Ascending aorta (tissue), 2 donors: ENCODE results near the gene RBM39. TPM values are rescaled to one million over a fixed set of nuclear protein-coding genes. Genes with fewer than 3 reads are reported as not detected.
A peak's percentile ranks its signal among the peaks of the same experiment; 100 is the strongest.
"Not testable (repeated sequence)": the region's sequence is repeated elsewhere in the genome, so short reads cannot be mapped to it uniquely, and the experiment has no call there.

ENCODE experiments used
- DNase-seq, 2 donors: peaks; one replicate each; pipeline ENCODE4 v3.0.0-alpha.2; 2019; ENCODE audit warnings: low spot score in 2 of 2
- H3K27ac ChIP-seq, 2 donors: fragments of 200-600 bp; sonication (generic); one replicate each; pipeline ENCODE4 v1.5.1; 2016 to 2017; ENCODE audit warnings: mild to moderate bottlenecking in 1 of 2
- H3K27me3 ChIP-seq: fragments of 200-600 bp; sonication (generic); one replicate; pipeline ENCODE4 v1.5.1; 2017
- H3K36me3 ChIP-seq, 2 donors: fragments of 200-600 bp; sonication (generic); one replicate each; pipeline ENCODE4 v1.5.1; 2016
- H3K4me1 ChIP-seq, 2 donors: fragments of 200-600 bp; sonication (generic); one replicate each; pipeline ENCODE4 v1.5.1; 2016 to 2017; ENCODE audit warnings: mild to moderate bottlenecking in 1 of 2
- H3K4me3 ChIP-seq, 2 donors: fragments of 200-600 bp; sonication (generic); one replicate each; pipeline ENCODE4 v1.5.1; 2016 to 2017; ENCODE audit warnings: mild to moderate bottlenecking in 1 of 2
- H3K9me3 ChIP-seq, 2 donors: fragments of 200-600 bp; sonication (generic); one replicate each; pipeline ENCODE4 v1.5.1; 2016
- intact Hi-C: fragments of 100-400 bp; cut with DNase I; formaldehyde crosslinking; loops from one replicate; pipeline ENCODE4 v1.15.1; 2023
- total RNA-seq: library from RNA; depleted of rRNA; stranded (reverse); fragments of >200 nt; gene quantifications from one replicate; pipeline ENCODE4 v1.1.0, GENCODE V29; 2016
- TF ChIP-seq, protein P1 (sequence below), 3 experiments: fragments of 200-600 bp in 2 of 3; fragments of 450-650 bp in 1 of 3; sonication (generic) in 2 of 3; IDR thresholded peaks; one replicate each; pipeline ENCODE4 v1.5.1; 2016 to 2019; ENCODE audit warnings: antibody characterized with exemption in 3 of 3, mild to moderate bottlenecking in 1 of 3, moderate library complexity in 1 of 3

RBM39 gene
- total RNA-seq, 1 donor from 2014 or later = 232 TPM

DNA sequence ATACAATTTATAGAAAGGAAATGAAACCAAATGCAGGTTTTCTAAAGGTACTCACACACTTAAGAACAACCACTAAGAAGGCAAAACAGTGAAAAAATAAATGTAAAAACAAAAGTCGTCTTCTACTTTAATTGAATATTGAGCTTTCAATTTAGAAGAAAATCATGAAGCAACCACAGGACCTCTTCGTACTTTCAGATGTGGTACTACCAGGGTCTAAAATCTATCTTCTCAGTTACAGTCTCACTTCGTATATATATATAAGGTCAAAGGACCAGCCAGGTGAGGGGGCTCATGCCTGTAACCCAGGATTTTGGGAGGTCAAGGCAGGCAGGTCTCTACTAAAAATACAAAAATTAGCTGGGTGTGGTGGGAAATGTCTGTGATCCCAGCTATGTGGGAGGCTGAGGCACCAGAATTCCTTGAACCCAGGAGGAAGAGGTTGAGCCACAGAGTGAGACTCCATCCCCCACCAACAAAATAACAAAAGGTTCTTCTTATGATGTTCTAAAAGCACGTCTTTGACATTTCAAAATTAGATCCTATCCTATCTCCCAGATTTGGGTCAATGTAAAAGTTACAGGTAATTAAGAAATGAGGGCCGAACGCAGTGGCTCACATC lies 30.4 kb downstream of the RBM39 start:
- TF ChIP-seq, protein P1, sequence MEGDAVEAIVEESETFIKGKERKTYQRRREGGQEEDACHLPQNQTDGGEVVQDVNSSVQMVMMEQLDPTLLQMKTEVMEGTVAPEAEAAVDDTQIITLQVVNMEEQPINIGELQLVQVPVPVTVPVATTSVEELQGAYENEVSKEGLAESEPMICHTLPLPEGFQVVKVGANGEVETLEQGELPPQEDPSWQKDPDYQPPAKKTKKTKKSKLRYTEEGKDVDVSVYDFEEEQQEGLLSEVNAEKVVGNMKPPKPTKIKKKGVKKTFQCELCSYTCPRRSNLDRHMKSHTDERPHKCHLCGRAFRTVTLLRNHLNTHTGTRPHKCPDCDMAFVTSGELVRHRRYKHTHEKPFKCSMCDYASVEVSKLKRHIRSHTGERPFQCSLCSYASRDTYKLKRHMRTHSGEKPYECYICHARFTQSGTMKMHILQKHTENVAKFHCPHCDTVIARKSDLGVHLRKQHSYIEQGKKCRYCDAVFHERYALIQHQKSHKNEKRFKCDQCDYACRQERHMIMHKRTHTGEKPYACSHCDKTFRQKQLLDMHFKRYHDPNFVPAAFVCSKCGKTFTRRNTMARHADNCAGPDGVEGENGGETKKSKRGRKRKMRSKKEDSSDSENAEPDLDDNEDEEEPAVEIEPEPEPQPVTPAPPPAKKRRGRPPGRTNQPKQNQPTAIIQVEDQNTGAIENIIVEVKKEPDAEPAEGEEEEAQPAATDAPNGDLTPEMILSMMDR (IDR thresholded peaks at IDR 0.05) = no peak

DNA sequence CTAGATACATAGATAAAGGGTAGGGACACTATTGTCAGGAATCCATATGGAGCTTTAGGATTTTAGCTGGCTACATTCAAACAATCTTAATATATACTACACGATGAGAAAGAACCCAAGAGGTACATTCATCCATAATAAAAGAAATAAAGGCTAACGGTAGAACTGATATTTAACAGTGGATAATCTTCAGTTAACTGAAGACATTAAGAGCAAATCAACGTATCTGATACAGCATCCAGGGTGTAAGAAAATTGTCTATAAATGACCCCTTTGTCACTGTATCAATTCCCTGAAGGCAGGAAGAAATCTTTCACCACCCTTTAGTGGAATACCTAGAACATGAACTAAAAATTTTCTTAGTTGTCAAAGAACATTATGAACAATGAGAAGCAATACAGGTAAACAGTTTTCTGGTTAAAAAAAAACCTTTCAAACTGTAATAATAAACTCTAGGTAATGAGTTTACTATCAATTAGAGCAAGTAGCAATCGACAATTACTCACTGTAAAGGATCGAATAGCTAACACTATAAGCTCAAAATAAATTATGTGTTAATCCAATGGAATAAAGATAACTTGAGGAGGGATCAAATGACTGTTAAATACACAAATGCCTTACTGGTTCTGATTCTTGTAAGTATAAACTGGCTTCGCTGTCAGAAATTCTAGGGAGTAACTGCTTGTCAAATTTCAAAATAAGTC lies 31.0 kb downstream of the RBM39 start:
- intact Hi-C loops = no loop called here
- DNase-seq = no peak
- no peaks in the 10 kb centered on the region for H3K9me3 ChIP-seq
- H3K4me3 ChIP-seq = no peak overlapping the region
- H3K27ac ChIP-seq = no peak overlapping the region
- no peaks in the 10 kb centered on the region for H3K27me3 ChIP-seq
- H3K36me3 ChIP-seq = peaks cover 78 to 91% of the 10 kb centered on the region in 2 donors
- TF ChIP-seq, protein P1 (IDR thresholded peaks at IDR 0.05) = no peak
- H3K4me1 ChIP-seq = peaks cover 0 to 13% of the 10 kb centered on the region in 2 donors

More for the DNA sequence above, 30.4 kb downstream of the RBM39 start:
- no peak overlapping the region for H3K4me3 ChIP-seq
- no peak overlapping the region for H3K27ac ChIP-seq
- intact Hi-C loops = no loop called here
- peaks cover 0 to 13% of the 10 kb centered on the region in 2 donors for H3K4me1 ChIP-seq
- peaks cover 78 to 91% of the 10 kb centered on the region in 2 donors for H3K36me3 ChIP-seq
- no peaks in the 10 kb centered on the region for H3K27me3 ChIP-seq
- no peak for DNase-seq
- no peaks in the 10 kb centered on the region for H3K9me3 ChIP-seq

DNA sequence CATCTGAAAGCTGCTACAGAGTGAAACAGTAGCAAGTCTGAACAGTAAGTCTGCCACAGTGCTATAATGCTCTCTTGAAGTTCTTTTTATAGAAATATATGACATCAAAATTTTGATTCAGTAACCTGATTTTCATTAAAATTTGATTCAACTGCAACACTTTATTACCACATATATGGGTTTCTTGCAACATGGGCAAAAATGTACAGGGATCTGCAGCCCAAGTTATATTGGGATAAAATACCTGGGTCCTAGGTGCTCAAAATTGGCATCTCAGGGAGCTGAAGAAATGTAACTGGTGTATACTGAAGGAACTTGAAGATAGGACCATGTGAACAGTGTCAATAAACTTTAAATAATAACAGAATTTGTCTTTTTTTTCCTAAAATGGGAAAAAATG lies 32.0 kb downstream of the RBM39 start:
- no peak overlapping the region for H3K4me3 ChIP-seq
- H3K4me1 ChIP-seq = peaks cover 0 to 13% of the 10 kb centered on the region in 2 donors
- H3K36me3 ChIP-seq = peaks cover 78 to 91% of the 10 kb centered on the region in 2 donors
- no peaks in the 10 kb centered on the region for H3K9me3 ChIP-seq
- H3K27me3 ChIP-seq = no peaks in the 10 kb centered on the region
- no peak for DNase-seq
- intact Hi-C loops = no loop called here
- TF ChIP-seq, protein P1 (IDR thresholded peaks at IDR 0.05) = no peak
- H3K27ac ChIP-seq = no peak overlapping the region

DNA sequence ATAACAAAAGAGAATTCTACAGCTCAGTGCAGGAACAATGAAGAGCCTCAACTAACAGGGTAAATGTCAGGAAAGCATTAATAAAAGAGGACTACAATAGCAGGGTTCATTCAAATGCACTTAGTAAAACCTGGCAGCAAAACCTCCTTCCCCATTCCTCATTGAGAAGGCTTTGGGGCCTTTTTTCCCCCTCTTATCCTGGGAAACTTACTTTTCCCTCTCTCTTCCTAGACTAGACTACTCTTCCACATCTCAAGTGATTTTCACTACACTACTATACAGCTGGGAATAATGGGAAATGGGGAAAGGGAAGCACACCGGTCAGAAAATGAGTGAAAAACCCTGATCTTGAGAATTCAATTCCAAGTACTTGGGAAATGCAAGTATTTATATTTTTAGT lies 32.8 kb downstream of the RBM39 start:
- intact Hi-C loops = no loop called here

DNA sequence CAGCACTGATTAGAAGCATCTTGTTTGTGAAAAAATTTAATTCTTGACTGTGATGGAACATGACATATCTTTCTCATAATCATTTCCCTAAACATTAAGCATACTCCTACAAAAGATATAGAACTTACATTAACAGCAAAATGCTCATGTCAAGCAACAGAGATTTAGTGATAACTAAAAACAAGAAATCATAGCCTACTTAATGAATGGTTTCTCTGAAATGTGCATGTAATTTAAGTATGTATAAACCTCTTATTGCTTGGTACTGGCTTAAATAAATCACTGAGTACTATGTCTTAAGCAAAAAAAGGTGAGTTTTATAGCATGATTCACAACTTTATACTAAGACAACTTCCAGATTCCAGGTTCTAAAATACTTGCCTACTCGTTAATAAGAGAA lies 33.6 kb downstream of the RBM39 start:
- no peaks in the 10 kb centered on the region for H3K27me3 ChIP-seq
- intact Hi-C loops = no loop called here
- no peak for DNase-seq
- H3K9me3 ChIP-seq = no peaks in the 10 kb centered on the region
- no peak overlapping the region for H3K4me3 ChIP-seq
- TF ChIP-seq, protein P1 (IDR thresholded peaks at IDR 0.05) = no peak
- peaks cover 0 to 13% of the 10 kb centered on the region in 2 donors for H3K4me1 ChIP-seq
- no peak overlapping the region for H3K27ac ChIP-seq
- H3K36me3 ChIP-seq = peaks cover 78 to 91% of the 10 kb centered on the region in 2 donors

More for the DNA sequence above, 32.8 kb downstream of the RBM39 start:
- Histone ChIP-seq H3K4me3 (no peak overlapping the region), H3K4me1 (peaks cover 0 to 13% of the 10 kb centered on the region in 2 donors), H3K27ac (no peak overlapping the region), H3K27me3 (no peaks in the 10 kb centered on the region), H3K36me3 (peaks cover 78 to 91% of the 10 kb centered on the region in 2 donors), H3K9me3 (no peaks in the 10 kb centered on the region)
- no peak for DNase-seq
- TF ChIP-seq, protein P1 (IDR thresholded peaks at IDR 0.05) = no peak

DNA sequence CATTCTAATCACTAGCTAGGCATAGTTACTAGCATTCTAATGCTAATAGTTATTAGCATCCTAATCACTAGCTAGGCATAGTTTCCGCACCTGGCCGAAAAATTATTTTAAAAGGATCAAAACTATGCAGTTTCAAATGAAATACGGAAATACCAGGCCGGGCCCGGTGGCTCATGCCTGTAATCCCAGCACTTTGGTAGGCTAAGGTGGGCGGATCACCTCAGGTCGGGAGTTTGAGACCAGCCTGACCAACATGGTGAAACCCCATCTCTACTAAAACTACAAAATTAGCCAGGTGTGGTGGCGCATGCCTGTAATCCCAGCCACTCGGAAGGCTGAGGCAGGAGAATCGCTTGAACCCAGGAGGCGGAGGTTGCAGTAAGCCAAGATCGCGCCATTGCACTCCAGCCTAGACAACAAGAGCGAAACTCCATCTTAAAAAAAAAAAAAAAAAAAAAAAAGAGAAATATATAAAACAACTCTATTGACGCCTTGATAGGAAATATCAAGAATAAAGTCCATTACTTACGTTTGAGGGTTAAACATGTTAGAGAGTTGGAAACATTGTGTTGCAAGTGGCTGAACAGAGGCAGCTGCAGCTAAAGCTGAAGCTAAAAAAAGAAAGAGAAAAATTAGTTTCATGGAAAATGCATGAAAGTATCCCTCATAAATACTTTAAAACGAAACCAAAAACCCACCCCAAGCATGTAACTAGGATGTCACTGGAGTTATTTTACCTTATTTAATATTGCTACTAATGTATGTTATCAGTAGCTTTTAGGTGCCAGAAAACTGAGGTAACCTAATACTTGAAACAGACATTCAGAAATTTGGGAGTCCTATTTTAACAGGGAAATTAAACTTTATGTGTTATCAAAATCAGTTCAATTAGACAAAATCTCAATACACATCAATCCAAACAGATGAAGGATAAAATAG lies 35.2 kb downstream of the RBM39 start:
- H3K27ac ChIP-seq, intact Hi-C loops, H3K9me3 ChIP-seq, H3K27me3 ChIP-seq, H3K4me3 ChIP-seq: not testable (repeated sequence)
- Histone ChIP-seq H3K4me1 (peaks cover 0 to 11% of the 10 kb centered on the region in 2 donors), H3K36me3 (peaks cover 73 to 91% of the 10 kb centered on the region in 2 donors)
- peak in 1 of 2 donors; percentile 43 for DNase-seq

DNA sequence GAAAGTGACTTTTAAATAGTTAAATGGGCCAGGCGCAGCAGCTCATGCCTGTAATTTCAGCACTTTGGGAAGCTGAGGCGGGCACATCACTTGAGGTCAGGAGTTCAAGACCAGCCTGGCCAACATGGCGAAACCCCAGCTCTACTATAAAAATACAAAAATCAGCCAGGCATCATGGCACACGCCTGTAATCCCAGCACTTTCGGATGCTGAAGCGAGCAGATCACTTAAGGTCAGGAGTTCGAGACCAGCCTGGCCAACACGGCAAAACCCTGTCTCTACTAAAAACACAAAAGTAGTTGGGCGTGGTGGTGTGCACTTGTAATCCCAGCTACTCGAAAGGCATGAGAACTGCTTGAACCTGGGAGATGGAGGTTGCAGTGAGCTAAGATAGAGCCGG lies 36.2 kb downstream of the RBM39 start:
- H3K4me1 ChIP-seq, intact Hi-C loops, H3K27ac ChIP-seq, H3K9me3 ChIP-seq, H3K27me3 ChIP-seq, H3K4me3 ChIP-seq: not testable (repeated sequence)
- peaks cover 66 to 90% of the 10 kb centered on the region in 2 donors for H3K36me3 ChIP-seq
- peak in 1 of 2 donors; percentile 39 for DNase-seq
